Small intestine (tissue), 7 donors: ENCODE measurements around the gene SWI5. TPM values are rescaled to one million over a fixed set of nuclear protein-coding genes. Genes with fewer than 3 reads are reported as not detected.
A peak's percentile ranks its signal among the peaks of the same experiment; 100 is the strongest.

ENCODE experiments used
- DNase-seq, 2 donors: peaks; one replicate each; pipeline versions ENCODE4 v3.0.0 to v3.0.0-alpha.2; 2013
- FAIRE-seq: peaks from 2 replicates; lab custom pipeline; 2012; peaks lifted over from hg19 to GRCh38; lab: Jason Lieb, UNC
- H3K27ac ChIP-seq, 3 donors: one replicate each; pipeline ENCODE4 v1.5.1; 2013; ENCODE audit warnings: low read length in 2 of 3, mild to moderate bottlenecking in 2 of 3, control low read depth in 1 of 3, inconsistent platforms in 1 of 3, low read depth in 1 of 3, moderate library complexity in 1 of 3
- H3K27me3 ChIP-seq, 3 donors: one replicate each; pipeline ENCODE4 v1.6.1; 2013; ENCODE audit warnings: low read length in 3 of 3, inconsistent platforms in 1 of 3; ENCODE audit not compliant: control insufficient read depth in 3 of 3, insufficient read depth in 3 of 3
- H3K36me3 ChIP-seq, 3 donors: one replicate each; pipeline ENCODE4 v1.6.1; 2013; ENCODE audit warnings: low read length in 3 of 3, inconsistent platforms in 1 of 3, low read depth in 1 of 3, mild to moderate bottlenecking in 1 of 3, moderate library complexity in 1 of 3; ENCODE audit not compliant: control insufficient read depth in 3 of 3, insufficient read depth in 2 of 3
- H3K4me1 ChIP-seq, 3 donors: one replicate each; pipeline ENCODE4 v1.6.1; 2013; ENCODE audit warnings: low read length in 2 of 3, inconsistent platforms in 1 of 3, low read depth in 1 of 3, mild to moderate bottlenecking in 1 of 3, moderate library complexity in 1 of 3; ENCODE audit not compliant: control insufficient read depth in 3 of 3, insufficient read depth in 2 of 3
- H3K4me3 ChIP-seq, 3 donors: one replicate each; pipeline ENCODE4 v1.5.1; 2013; ENCODE audit warnings: low read length in 3 of 3, control low read depth in 1 of 3, inconsistent platforms in 1 of 3, low read depth in 1 of 3, mild to moderate bottlenecking in 1 of 3, moderate library complexity in 1 of 3
- H3K9me3 ChIP-seq, 2 donors: one replicate each; pipeline ENCODE4 v1.6.1; 2013; ENCODE audit warnings: low read depth in 1 of 2, low read length in 1 of 2; ENCODE audit not compliant: control insufficient read depth in 2 of 2, insufficient read depth in 1 of 2
- WGBS, 3 donors: extraction: QIAGEN DNeasy Blood & Tissue Kit; methylation state at CpG; one replicate each; pipeline ENCODE4 v1.1.7; 2013; 5-methylcytosine and 5-hydroxymethylcytosine counted together
- polyA plus RNA-seq, 4 donors: library from polyadenylated mRNA; stranded (reverse) in 3 of 4; unstranded in 1 of 4; fragments of 200-250 nt in 3 of 4; fragments of 120-200 nt in 1 of 4; gene quantifications; one replicate each; pipeline versions ENCODE4 v1.2.1 to v1.2.3, GENCODE V29; 2013
- donor health status: healthy with polysubstance abuse.
- donor health status: control.
- donor health status: control.
- donor health status: Bipolar disorder and iron deficiency.
- donor health status: healthy.

Gene SWI5
- polyA plus RNA-seq, 4 donors: 21.4 to 38.5 (median 33.5) TPM

- FAIRE-seq: no peak
- no peaks in the 10 kb centered on the region for H3K4me1 ChIP-seq
These were observed 13.4 kb upstream of the SWI5 start for GRCh38 chr9:128262687-128263086.

GRCh38 chr9:128265348-128265847, 10.7 kb upstream of the SWI5 start:
- Histone ChIP-seq H3K27ac (no peak overlapping the region), H3K36me3 (peaks cover 13 to 82% (median 27%) of the 10 kb centered on the region in 3 donors), H3K4me3 (no peak overlapping the region), H3K4me1 (no peaks in the 10 kb centered on the region), H3K9me3 (no peaks in the 10 kb centered on the region), H3K27me3 (no peaks in the 10 kb centered on the region)
- 96 to 98% (median 97%) methylated on average over 10 of the region's 10 CpGs for WGBS, 3 donors
- no peak for FAIRE-seq
- no peak for DNase-seq

More at GRCh38 chr9:128262687-128263086, 13.4 kb upstream of the SWI5 start:
- WGBS, 3 donors: 80 to 88% (median 85%) methylated on average over 4 of the region's 4 CpGs
- no peak for DNase-seq
- Histone ChIP-seq H3K27ac (no peak overlapping the region), H3K36me3 (peaks cover 18 to 84% (median 39%) of the 10 kb centered on the region in 3 donors), H3K9me3 (no peaks in the 10 kb centered on the region), H3K27me3 (no peaks in the 10 kb centered on the region), H3K4me3 (no peak overlapping the region)

GRCh38 chr9:128266868-128267590, 9.0 kb upstream of the SWI5 start:
- no peaks in the 10 kb centered on the region for H3K9me3 ChIP-seq
- no peak for DNase-seq
- peaks cover 9 to 79% (median 17%) of the 10 kb centered on the region in 3 donors for H3K36me3 ChIP-seq
- no peaks in the 10 kb centered on the region for H3K4me1 ChIP-seq
- no peak overlapping the region for H3K27ac ChIP-seq
- no peak for FAIRE-seq
- WGBS, 3 donors: 92 to 94% (median 92%) methylated on average over 15 of the region's 15 CpGs
- H3K4me3 ChIP-seq: no peak overlapping the region
- H3K27me3 ChIP-seq: no peaks in the 10 kb centered on the region

- no peak for DNase-seq
- Histone ChIP-seq H3K4me3 (no peak overlapping the region), H3K9me3 (no peaks in the 10 kb centered on the region), H3K27me3 (no peaks in the 10 kb centered on the region), H3K36me3 (peaks cover 6 to 62% (median 15%) of the 10 kb centered on the region in 3 donors), H3K4me1 (peaks cover 0 to 7% (median 0%) of the 10 kb centered on the region in 3 donors), H3K27ac (no peak overlapping the region)
- 86 to 89% (median 88%) methylated on average over 3 of the region's 3 CpGs for WGBS, 3 donors
- FAIRE-seq: no peak
These were observed 5.0 kb upstream of the SWI5 start for GRCh38 chr9:128271112-128271511.

- 79 to 80% (median 80%) methylated on average over 5 of the region's 5 CpGs for WGBS, 3 donors
- Histone ChIP-seq H3K4me1 (peaks cover 0 to 7% (median 0%) of the 10 kb centered on the region in 3 donors), H3K36me3 (peaks cover 6 to 62% (median 15%) of the 10 kb centered on the region in 3 donors), H3K27ac (no peak overlapping the region), H3K4me3 (no peak overlapping the region), H3K27me3 (no peaks in the 10 kb centered on the region), H3K9me3 (no peaks in the 10 kb centered on the region)
- FAIRE-seq: no peak
- DNase-seq: no peak
These were observed 4.6 kb upstream of the SWI5 start for GRCh38 chr9:128271512-128271911.

- 67 to 72% (median 69%) methylated on average over 8 of the region's 8 CpGs for WGBS, 3 donors
- Histone ChIP-seq H3K9me3 (no peaks in the 10 kb centered on the region), H3K27ac (no peak overlapping the region), H3K4me1 (peaks cover 0 to 10% (median 8%) of the 10 kb centered on the region in 3 donors), H3K36me3 (peaks cover 0 to 37% (median 9%) of the 10 kb centered on the region in 3 donors), H3K4me3 (no peak overlapping the region), H3K27me3 (no peaks in the 10 kb centered on the region)
- FAIRE-seq: no peak
- DNase-seq: no peak
These were observed 1.8 kb upstream of the SWI5 start for GRCh38 chr9:128274245-128274644.

- FAIRE-seq: no peak
- Histone ChIP-seq H3K36me3 (peaks cover 0 to 33% (median 9%) of the 10 kb centered on the region in 3 donors), H3K9me3 (no peaks in the 10 kb centered on the region), H3K27me3 (no peaks in the 10 kb centered on the region), H3K4me1 (peaks cover 0 to 10% (median 8%) of the 10 kb centered on the region in 3 donors), H3K4me3 (peak within 1 kb of the TSS; percentile 68 to 92 (median 90)), H3K27ac (peak within 1 kb of the TSS; percentile 66 to 90 (median 82))
- peak; percentile 24 to 71 for DNase-seq
- WGBS, 3 donors: 0 to 1% (median 1%) methylated on average over 43 to 57 of the region's 57 CpGs
These were observed 673 bp upstream of the SWI5 start, which contains the start of gene GOLGA2 for GRCh38 chr9:128275198-128276007. TSS of gene GOLGA2 (minus strand) at chr9:128276007. CDS start at chr9:128275976, 31 bp downstream.
